SJSA1 (cell line): Measurements from ENCODE around the gene AFAP1. TPM values are rescaled to one million over a fixed set of nuclear protein-coding genes. Genes with fewer than 3 reads are reported as not detected.
A peak's percentile ranks its signal among the peaks of the same experiment; 100 is the strongest.

Experiments
- DNase-seq, 2 experiments: peaks; one replicate each; pipeline ENCODE4 v3.0.0-alpha.2; 2015 to 2020; ENCODE audit warnings: low spot score in 2 of 2, low read depth in 1 of 2
- H3K27ac ChIP-seq: fragments of 250-450 bp; sonication (Bioruptor Pico); 2 replicates; pipeline ENCODE4 v1.5.1; 2020; ENCODE audit warnings: mild to moderate bottlenecking, moderate library complexity
- H3K27me3 ChIP-seq: fragments of 250-450 bp; sonication (Bioruptor Pico); replicated peaks from 2 replicates; pipeline ENCODE4 v1.5.1; 2020; ENCODE audit warnings: mild to moderate bottlenecking, moderate library complexity
- H3K36me3 ChIP-seq: fragments of 250-450 bp; sonication (Bioruptor Pico); 2 replicates; pipeline ENCODE4 v1.5.1; 2020; ENCODE audit warnings: mild to moderate bottlenecking
- H3K4me1 ChIP-seq: fragments of 250-450 bp; sonication (Bioruptor Pico); replicated peaks from 2 replicates; pipeline ENCODE4 v1.6.1; 2021; ENCODE audit warnings: mild to moderate bottlenecking
- H3K4me3 ChIP-seq: fragments of 250-450 bp; sonication (Bioruptor Pico); 2 replicates; pipeline ENCODE4 v1.5.1; 2020; ENCODE audit warnings: mild to moderate bottlenecking
- H3K9me3 ChIP-seq: fragments of 250-450 bp; sonication (Bioruptor Pico); replicated peaks from 2 replicates; pipeline ENCODE4 v1.5.1; 2020; ENCODE audit warnings: mild to moderate bottlenecking
- total RNA-seq: library from RNA; depleted of rRNA; stranded (reverse); fragments of >200 nt; shearing (Covaris generic); gene quantifications from 2 replicates; pipeline ENCODE4 v1.2.3, GENCODE V29; 2014

Gene AFAP1
- total RNA-seq, 1 experiment from 2014 or later: 47.4 TPM

DNA sequence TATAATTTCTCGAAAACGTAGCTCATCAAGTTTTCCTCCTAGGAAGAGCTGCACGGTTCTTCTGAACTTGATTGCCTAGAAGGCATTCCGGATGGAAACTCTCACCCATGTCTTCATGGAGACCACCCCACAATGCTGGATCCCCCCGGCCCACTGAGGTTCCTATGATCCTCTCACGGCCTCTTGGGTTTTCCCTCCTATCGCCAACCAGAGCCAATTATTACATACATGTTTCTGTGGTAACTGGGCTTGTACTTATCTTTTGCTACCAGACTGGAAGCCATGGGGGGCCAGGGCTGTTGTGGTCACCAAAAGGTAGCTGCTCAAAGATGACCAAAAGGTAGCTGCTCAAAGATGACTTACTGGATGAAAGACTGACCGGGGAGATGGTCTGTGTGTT, 131.5 kb downstream of the AFAP1 start:
- Histone ChIP-seq H3K27me3 (no peaks in the 10 kb centered on the region), H3K4me1 (peaks cover 69% of the 10 kb centered on the region), H3K36me3 (peaks cover 57% of the 10 kb centered on the region), H3K27ac (no peak overlapping the region), H3K9me3 (no peaks in the 10 kb centered on the region; the same call in 1 of the 2 replicates), H3K4me3 (no peak overlapping the region)
- DNase-seq: peak in 1 of 2 experiments; percentile 9

DNA sequence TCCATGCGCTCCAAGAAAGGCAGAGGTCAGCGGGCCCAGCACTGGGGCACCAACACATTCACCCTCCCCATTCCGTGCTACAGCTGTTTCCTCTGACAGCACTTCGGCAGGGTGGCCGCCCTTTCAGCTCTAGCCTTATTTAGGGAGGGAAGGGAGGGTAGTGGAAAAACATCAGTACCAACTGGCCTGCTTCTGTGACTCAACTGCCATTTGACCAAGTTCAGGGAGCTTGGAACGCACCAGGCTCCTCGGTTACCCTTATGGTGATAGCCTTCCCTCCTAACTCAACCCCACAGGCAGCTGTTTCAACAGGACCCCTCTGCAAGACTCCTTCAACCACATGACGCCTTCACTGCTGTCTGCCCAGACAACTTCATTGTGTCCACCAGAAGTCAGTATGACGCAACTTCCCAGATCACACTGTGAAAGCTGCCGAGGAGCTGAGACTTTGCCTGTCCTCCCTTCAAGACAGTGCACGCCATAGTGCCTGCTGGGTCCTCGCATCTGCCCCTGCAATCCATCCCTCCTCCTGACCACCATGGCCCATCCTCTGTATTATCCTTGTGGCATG, 132.2 kb downstream of the AFAP1 start:
- peaks cover 65% of the 10 kb centered on the region for H3K4me1 ChIP-seq
- no peak overlapping the region for H3K27ac ChIP-seq
- H3K9me3 ChIP-seq: no peaks in the 10 kb centered on the region; the same call in 1 of the 2 replicates
- no peak for DNase-seq
- no peaks in the 10 kb centered on the region for H3K27me3 ChIP-seq
- H3K36me3 ChIP-seq: peaks cover 59% of the 10 kb centered on the region
- H3K4me3 ChIP-seq: no peak overlapping the region

DNA sequence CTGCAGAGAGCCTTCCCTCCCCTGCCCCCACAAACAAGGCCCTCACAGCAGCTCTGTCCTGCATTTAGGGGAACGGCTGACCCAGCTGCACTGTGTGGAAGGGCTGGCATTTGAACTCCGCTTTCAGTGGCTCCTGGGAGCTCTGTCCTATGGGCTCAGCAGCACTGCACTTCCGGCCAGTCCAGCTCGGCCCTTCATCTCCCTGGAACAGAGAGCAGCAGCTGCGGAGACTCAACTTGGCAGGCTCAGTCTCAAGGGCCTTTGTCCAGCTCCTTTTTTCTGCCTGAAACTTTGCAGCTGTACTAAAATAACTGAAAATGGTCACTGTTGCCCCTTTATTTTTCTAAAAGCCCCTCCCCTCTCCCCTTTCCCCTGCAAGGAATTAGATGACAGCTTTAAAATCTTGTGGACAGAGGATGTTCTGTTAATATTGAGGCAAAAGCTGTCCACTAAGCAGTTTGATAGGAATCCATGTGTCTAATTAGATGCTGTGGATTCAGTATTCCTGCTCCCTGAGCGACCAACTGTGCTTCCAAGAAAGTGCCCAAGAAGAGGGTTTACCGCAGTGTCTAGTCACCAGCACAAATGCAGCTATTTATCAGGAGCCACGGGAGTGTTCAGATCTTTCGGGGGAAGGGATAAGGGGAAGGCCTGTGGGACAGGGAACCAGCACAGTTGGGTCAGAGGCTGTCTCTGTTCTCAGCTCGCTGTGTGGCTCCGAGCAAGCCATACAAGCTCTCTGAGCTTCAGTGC, 133.1 kb downstream of the AFAP1 start:
- H3K9me3 ChIP-seq: no peaks in the 10 kb centered on the region; the same call in 1 of the 2 replicates
- H3K36me3 ChIP-seq: peaks cover 59% of the 10 kb centered on the region
- H3K27ac ChIP-seq: peak overlapping the region; percentile 38
- peaks cover 57% of the 10 kb centered on the region for H3K4me1 ChIP-seq
- no peak for DNase-seq
- H3K27me3 ChIP-seq: no peaks in the 10 kb centered on the region
- H3K4me3 ChIP-seq: no peak overlapping the region

DNA sequence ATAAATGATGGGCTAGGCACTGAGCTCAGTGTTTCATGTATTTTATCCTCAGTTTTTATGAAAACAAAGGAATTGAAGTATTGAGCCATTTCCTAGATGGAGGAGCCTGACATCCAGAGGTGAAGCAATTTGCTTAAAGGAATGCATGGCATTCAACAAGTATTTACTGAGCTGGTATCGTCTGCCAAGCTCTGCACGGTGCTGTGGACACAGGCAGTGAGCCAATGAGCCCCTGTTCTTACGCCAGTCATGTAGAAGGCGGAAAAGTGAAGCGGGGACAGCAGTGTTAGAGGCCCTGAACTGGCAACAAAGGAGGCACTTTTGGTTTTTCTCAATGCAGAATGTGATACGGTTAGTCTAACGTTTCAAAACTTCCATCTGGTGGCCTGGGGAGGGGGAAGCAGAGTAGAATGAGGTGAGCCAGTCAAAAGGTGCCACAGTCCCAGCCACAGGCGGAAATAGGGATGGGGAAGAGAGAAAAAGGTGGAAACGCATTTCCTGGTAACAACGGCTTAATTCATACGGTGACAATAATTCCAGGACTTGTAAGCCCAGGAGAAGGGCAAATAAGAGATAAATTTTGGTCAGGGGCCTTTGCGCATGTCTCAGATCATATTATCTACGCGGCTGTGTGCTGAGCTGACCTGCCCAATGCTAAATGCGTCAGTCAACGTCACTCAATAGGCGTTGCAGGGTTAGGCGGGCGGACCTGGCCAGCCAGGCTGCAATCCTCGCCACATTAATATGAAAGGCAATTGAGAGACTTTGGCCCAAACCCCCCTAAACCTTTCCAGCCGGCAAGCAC, 133.9 kb downstream of the AFAP1 start:
- H3K36me3 ChIP-seq: peaks cover 60% of the 10 kb centered on the region
- H3K27me3 ChIP-seq: no peaks in the 10 kb centered on the region
- peak; percentile 76 to 91 for DNase-seq
- no peak overlapping the region for H3K4me3 ChIP-seq
- peak overlapping the region; percentile 38 for H3K27ac ChIP-seq
- H3K4me1 ChIP-seq: peaks cover 49% of the 10 kb centered on the region
- H3K9me3 ChIP-seq: no peaks in the 10 kb centered on the region; the same call in 1 of the 2 replicates

DNA sequence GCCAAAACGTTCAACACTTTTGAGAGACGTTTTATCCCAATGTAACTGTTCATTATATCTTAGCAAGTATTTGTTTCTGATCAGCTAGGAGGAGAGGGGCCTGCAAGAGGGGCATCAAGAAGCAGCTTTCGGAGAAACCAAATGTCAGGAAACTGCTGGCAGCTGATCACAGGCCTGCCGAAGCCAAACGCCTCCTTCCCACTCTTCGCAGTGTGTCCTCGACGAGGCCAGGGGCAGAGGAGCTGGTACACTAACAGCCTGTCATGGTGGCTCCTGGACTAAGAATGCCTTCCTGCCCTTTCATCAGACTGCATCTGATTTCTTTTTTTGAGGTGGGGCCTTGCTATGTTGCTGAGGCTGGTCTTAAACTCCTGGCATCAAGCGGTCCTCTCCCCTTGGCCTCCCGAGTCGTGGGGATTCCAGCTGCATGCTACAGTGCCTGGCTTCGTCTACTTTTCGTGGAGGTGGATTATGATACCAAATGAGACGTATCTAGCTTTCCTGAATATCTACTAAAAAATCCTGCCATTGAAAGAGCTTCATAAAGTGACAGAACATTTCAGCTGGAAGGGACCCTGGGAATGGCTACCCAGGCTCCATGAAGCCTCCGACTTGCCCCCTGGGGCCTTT, 134.8 kb downstream of the AFAP1 start:
- no peaks in the 10 kb centered on the region; the same call in 1 of the 2 replicates for H3K9me3 ChIP-seq
- H3K36me3 ChIP-seq: peaks cover 60% of the 10 kb centered on the region
- DNase-seq: no peak
- H3K27me3 ChIP-seq: no peaks in the 10 kb centered on the region
- H3K27ac ChIP-seq: peak overlapping the region; percentile 38
- peaks cover 44% of the 10 kb centered on the region for H3K4me1 ChIP-seq
- no peak overlapping the region for H3K4me3 ChIP-seq

DNA sequence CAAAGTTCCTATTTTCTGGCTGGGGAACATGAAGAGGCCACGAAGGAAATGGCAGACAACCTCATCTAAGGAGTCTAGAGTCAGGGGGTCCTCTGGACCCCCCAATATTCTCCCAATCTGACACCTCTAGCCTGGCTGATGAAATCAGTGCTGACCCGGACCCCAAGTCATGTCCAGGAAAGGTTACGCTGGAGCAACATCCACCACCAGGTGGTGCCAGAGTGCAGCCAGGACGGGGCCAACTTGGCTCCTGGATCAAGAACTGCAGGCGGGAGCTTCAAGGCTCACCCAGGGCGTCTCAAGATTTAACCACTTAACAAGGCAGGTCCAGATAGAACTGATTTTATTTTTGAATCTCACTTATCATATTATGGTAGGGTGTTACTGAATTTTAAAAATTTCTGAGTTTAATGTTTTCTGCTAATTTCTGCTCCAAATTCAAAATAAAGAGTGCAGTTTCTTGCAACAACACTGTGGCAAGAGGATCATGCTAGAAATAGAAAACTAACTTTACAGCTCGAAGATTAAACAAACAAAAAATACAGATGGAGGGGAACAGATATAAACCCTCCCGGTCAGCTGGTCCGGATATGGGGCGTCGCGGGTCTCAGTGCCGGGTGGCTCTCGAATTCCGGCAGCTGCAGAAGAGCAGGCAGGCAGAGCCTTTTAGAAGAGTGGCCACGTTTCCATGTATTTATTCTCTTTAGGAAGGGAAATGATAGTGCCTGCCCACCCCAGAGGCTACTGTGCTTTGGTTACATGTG, 135.5 kb downstream of the AFAP1 start:
- no peaks in the 10 kb centered on the region for H3K27me3 ChIP-seq
- H3K4me3 ChIP-seq: no peak overlapping the region
- peaks cover 63% of the 10 kb centered on the region for H3K36me3 ChIP-seq
- peak; percentile 77 to 87 for DNase-seq
- no peaks in the 10 kb centered on the region; the same call in 1 of the 2 replicates for H3K9me3 ChIP-seq
- peak overlapping the region; percentile 38 for H3K27ac ChIP-seq
- peaks cover 41% of the 10 kb centered on the region for H3K4me1 ChIP-seq

DNA sequence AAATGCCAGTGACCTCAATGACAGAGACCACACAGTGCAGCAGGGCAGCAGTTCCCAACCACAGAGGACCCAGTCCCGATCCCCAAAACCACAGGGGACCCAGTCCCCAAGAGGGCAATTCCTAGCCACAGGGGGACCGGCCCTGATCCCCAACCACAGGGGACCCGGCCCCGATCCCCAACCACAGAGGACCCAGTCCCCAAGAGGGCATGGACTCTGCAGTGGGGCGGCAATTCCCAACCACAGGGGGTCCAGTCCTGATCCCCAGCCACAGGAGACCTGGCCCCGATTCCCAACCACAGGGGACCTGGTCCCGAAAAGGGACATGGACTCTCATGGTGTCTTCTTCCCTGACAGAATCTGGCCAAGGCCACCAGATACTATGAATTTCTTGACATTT, 136.3 kb downstream of the AFAP1 start:
- H3K9me3 ChIP-seq: no peaks in the 10 kb centered on the region
- H3K27me3 ChIP-seq: no peaks in the 10 kb centered on the region
- H3K4me3 ChIP-seq: no peak overlapping the region
- H3K27ac ChIP-seq: no peak overlapping the region
- peaks cover 36% of the 10 kb centered on the region for H3K4me1 ChIP-seq
- no peak for DNase-seq
- peaks cover 63% of the 10 kb centered on the region for H3K36me3 ChIP-seq

DNA sequence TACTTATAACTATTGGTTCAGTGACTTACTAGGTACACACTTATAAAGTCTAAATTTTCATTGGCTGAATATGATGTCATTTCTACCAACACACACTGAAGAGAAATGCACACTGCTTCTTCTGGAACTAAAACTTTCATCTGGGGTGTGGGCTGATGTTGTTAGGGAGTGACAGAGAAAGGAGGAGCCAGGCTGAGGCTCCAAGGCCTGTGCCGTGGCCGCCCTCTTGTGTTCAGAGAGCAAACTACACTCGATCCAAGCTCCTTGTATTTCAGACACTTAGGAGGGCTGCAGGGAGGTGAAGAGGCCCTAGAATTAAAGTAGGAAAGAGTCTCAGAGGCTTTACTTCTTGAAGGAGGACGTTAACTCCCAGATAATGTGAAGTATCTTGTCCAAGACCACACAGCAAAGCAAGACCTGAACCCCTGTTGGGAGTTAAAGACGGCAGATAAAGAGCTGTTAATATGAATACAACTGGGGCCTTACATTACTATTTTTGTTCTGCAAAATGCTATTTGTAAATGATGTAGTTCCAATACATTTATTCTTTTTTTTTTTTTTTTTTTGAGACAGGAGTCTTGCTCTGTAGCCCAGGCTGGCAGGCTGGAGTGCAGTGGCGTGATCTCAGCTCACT, 137.5 kb downstream of the AFAP1 start:
- Histone ChIP-seq H3K27me3 (no peaks in the 10 kb centered on the region), H3K4me1 (peaks cover 33% of the 10 kb centered on the region), H3K4me3 (no peak overlapping the region), H3K9me3 (no peaks in the 10 kb centered on the region), H3K36me3 (peaks cover 58% of the 10 kb centered on the region), H3K27ac (no peak overlapping the region)
- peak; percentile 73 to 82 for DNase-seq

DNA sequence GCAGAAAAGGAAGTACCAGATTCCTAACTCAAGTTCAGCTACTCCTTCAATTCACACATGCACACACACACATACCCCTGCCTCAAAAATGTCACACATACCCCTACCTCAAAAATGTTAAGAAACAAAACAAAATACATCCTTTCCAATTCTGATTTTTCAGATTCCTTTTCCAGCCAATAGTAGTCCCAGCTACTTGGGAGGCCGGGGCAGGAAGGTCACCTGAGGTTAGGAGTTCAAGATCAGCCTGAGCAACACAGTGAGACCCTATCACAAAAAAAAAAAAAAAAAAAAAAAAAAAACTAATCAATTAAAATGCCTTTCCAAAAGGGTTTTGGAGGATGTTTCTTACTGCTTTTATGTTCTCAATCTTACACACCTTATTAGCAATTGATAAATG, 138.0 kb downstream of the AFAP1 start:
- Histone ChIP-seq H3K4me1 (peaks cover 28% of the 10 kb centered on the region), H3K27ac (no peak overlapping the region), H3K27me3 (no peaks in the 10 kb centered on the region), H3K36me3 (peaks cover 61% of the 10 kb centered on the region), H3K9me3 (no peaks in the 10 kb centered on the region), H3K4me3 (no peak overlapping the region)
- no peak for DNase-seq

DNA sequence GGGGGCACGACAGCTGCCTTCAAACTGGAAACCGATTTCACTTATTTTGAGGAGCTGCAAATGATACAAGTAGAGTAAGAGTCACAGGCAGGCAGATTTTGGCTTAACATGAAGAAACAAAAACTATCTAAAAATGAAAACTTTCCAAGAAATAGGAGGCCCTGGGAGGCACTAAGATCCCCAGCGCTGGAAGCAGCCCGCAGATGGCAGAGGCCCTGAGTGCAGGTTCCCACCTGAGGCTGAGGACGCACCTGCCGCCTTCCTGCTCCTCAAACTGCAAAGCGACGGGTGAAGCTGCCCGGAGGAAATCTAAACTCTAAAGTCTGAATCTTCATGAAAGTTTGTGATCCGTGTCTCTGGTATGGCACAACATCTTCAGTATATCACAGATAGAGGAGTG, 138.7 kb downstream of the AFAP1 start:
- Histone ChIP-seq H3K9me3 (no peaks in the 10 kb centered on the region), H3K27ac (no peak overlapping the region), H3K4me3 (no peak overlapping the region), H3K36me3 (peaks cover 60% of the 10 kb centered on the region), H3K27me3 (no peaks in the 10 kb centered on the region), H3K4me1 (peaks cover 22% of the 10 kb centered on the region)
- DNase-seq: no peak

DNA sequence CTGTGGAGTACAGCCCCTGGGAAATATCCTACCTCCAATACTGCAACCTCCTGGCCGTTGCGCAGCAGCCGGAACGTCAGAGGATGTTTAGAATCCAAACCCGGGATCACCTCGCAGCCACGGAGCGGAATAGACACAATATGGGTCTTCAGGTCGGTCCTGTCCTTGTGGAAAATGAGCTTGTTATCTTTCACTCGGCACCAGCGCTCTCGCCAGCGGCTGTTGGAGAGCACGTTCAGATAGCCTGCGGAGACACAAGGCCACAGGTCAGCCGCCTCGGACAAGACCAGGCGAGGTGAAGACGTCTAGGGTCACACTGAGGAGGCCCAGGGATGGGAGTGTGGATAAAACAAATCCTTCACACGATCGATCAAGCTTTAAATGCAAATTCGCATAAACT, 139.3 kb downstream of the AFAP1 start:
- peaks cover 16% of the 10 kb centered on the region for H3K4me1 ChIP-seq
- H3K36me3 ChIP-seq: peaks cover 64% of the 10 kb centered on the region

DNA sequence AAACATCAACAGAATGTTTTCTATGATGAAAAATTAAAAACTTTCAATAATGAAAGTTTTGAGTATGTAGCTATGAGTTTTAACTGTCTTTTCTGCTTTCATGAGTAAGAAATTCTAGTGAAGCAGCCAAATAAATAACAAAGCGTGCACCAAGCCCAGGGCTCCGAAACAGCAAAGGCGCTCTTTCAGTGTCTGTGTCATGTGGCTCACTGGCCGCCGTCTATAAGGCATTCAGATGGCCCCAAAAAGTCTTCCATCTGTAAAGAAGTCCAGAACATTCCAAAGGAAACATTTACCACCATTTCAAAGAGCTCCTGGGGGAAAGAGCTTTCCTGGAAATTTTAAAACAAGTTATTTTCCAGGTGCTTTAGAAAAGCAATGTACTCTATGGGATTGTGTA, 139.9 kb downstream of the AFAP1 start:
- Histone ChIP-seq H3K36me3 (peaks cover 59% of the 10 kb centered on the region), H3K27me3 (no peaks in the 10 kb centered on the region), H3K4me3 (no peak overlapping the region), H3K27ac (no peak overlapping the region), H3K9me3 (no peaks in the 10 kb centered on the region), H3K4me1 (peaks cover 9% of the 10 kb centered on the region)
- DNase-seq: no peak

More for the DNA sequence above, 139.3 kb downstream of the AFAP1 start:
- H3K9me3 ChIP-seq: no peaks in the 10 kb centered on the region
- no peak overlapping the region for H3K27ac ChIP-seq
- DNase-seq: no peak
- no peak overlapping the region for H3K4me3 ChIP-seq
- H3K27me3 ChIP-seq: no peaks in the 10 kb centered on the region

DNA sequence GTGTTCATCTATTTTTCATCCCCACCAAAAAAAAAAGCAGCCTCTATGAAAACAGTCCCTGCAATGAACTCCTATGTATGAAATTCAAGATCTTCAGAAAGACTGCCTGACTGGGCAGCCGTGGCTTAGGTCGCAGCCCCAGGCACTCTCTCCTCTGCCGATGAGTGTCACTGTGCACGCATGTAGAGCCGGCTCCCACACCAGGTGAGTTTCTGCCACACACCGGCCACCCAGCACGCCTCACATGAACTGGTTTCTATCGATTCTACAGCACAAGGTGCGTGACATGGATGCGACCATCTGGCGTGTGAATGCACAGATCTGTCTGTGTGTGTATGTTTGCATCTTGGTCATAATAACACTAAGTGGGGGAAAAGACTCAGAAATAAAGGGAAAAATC, 140.4 kb downstream of the AFAP1 start:
- no peak for DNase-seq
- no peak overlapping the region for H3K4me3 ChIP-seq
- no peaks in the 10 kb centered on the region for H3K9me3 ChIP-seq
- H3K27me3 ChIP-seq: no peaks in the 10 kb centered on the region
- no peak overlapping the region for H3K27ac ChIP-seq
- H3K4me1 ChIP-seq: peaks cover 5% of the 10 kb centered on the region
- H3K36me3 ChIP-seq: peaks cover 57% of the 10 kb centered on the region
